Fibroblast of mammary gland (primary cell): Measurements from ENCODE around the gene THSD7B.
"Not testable (repeated sequence)": the region's sequence is repeated elsewhere in the genome, so short reads cannot be mapped to it uniquely, and the experiment has no call there.

Experiments used
- DNase-seq: peaks from one replicate; pipeline ENCODE4 v3.0.0-alpha.2; 2010; ENCODE audit warnings: low read depth
- H3K4me3 ChIP-seq: 2 replicates; pipeline ENCODE4 v1.5.1; 2011; ENCODE audit warnings: low read depth, mild to moderate bottlenecking, low read length, moderate library complexity; ENCODE audit not compliant: control insufficient read depth
- TF ChIP-seq, protein P1 (sequence below): conservative IDR thresholded peaks from 2 replicates; pipeline ENCODE4 v1.5.1; 2011; ENCODE audit warnings: low read depth, low read length, inconsistent platforms; ENCODE audit not compliant: control insufficient read depth, insufficient read depth

Gene THSD7B

DNA sequence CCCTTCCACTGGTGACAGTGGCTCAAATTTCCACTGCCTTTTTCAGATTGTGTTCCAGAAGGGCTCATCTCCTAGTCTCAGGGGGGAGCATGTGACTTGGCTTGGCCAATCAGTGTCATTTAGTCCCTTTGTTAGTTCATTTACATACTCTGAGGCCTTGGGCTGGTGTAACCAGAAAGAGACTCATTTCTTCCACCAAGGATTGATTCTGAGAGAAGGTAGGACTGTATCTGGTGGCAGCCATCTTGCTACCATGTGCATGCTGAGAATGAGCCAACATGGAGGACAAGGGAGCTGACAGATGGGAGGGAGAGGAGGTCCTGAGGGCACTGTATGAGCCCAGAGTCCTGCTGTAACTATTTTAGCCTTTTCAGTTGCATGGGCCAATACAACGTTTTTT, 191.7 kb downstream of the THSD7B start:
- TF ChIP-seq, protein P1, sequence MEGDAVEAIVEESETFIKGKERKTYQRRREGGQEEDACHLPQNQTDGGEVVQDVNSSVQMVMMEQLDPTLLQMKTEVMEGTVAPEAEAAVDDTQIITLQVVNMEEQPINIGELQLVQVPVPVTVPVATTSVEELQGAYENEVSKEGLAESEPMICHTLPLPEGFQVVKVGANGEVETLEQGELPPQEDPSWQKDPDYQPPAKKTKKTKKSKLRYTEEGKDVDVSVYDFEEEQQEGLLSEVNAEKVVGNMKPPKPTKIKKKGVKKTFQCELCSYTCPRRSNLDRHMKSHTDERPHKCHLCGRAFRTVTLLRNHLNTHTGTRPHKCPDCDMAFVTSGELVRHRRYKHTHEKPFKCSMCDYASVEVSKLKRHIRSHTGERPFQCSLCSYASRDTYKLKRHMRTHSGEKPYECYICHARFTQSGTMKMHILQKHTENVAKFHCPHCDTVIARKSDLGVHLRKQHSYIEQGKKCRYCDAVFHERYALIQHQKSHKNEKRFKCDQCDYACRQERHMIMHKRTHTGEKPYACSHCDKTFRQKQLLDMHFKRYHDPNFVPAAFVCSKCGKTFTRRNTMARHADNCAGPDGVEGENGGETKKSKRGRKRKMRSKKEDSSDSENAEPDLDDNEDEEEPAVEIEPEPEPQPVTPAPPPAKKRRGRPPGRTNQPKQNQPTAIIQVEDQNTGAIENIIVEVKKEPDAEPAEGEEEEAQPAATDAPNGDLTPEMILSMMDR = no peak
- no peak for DNase-seq
- H3K4me3 ChIP-seq = no peak overlapping the region

DNA sequence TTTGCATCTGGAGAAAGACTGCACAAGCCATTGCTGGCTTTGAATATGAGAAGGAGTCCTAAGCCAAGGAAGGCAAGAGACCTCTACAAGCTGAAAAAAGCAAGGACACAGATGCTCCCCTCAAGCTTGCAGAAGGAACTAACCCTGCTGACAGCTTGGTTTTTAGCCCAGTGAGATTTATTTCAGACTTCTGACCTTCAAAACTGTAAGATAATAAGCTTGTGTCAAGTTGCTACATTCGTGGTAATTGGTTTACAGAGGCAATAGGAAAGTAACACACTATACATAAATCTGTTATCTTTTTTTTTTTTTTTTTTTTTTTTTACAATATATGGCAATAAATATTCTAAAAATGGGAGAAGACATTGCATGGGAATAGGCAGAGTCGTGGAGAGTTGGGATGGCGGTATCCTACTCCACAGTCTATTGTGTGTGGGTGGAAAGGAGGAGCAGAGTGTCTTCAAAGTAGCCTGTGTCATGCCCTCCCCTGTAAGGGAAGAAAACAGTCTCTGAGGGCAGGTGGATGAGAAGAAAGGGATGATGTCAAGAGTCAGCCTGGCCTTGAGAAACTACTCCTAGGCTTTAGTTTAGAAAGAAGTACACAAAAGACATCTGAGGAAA, 196.9 kb downstream of the THSD7B start:
- H3K4me3 ChIP-seq = no peak overlapping the region
- TF ChIP-seq, protein P1 = no peak
- no peak for DNase-seq

DNA sequence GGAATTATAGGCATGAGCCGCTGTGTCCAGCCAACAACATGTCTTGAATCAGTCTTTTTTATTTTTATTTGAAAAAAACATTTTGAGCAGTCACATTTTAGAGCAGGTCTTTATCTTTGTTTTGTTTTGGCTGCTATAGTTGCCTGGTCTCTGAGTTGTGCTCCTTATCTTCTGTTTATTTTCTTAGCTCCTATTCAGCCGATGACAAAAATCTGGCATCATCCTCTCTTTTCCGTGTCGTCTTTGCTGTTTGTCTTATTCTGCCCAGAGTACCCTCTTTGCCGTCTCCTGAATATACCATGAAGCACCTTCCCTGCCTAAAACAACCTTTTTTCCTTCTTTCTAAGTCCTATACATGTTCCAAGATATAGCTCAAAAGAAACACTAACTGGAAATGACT, 201.1 kb downstream of the THSD7B start:
- TF ChIP-seq, protein P1 = no peak
- no peak for DNase-seq
- no peak overlapping the region for H3K4me3 ChIP-seq

DNA sequence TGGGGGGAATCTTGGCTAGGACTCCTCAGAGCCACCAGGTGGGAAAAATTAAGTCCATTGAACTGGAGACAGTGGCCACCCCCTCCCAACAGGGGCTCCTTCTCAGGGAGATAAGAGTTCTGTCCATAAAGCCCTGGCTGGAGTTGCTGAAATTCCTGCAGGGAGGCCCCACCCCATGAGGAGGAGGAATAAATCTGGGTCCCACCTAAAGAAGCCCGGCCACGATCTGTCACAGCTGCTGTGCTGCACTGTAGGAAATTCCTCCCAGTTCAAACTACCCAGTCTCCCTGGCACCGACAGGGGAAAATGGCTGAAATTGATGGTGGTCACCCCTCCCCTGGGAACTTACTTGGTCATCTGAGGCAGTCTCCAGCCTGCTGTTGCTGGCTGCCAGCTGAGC, 215.0 kb downstream of the THSD7B start:
- TF ChIP-seq, protein P1 = no peak

DNA sequence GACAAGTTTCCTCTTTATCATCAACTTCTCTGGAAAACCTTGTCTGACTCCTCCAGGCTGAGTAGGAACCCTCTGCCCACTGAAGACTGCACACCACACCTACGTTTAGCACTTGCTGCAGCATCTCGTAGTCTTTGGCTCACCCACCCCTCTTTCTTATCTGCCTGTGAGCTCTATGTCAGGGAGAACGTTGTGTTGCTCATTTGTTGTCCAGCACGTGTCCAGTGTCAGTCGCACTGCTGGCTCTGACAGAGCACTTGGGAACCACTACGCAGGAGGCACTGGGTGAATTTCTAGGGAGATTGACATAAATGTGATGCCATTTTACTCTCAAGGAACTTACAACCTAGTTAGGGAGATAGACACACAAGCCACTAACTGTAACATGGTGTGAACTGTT, 216.3 kb downstream of the THSD7B start:
- not testable (repeated sequence) for H3K4me3 ChIP-seq, DNase-seq

More for the DNA sequence above, 215.0 kb downstream of the THSD7B start:
- no peak for DNase-seq
- no peak overlapping the region for H3K4me3 ChIP-seq

DNA sequence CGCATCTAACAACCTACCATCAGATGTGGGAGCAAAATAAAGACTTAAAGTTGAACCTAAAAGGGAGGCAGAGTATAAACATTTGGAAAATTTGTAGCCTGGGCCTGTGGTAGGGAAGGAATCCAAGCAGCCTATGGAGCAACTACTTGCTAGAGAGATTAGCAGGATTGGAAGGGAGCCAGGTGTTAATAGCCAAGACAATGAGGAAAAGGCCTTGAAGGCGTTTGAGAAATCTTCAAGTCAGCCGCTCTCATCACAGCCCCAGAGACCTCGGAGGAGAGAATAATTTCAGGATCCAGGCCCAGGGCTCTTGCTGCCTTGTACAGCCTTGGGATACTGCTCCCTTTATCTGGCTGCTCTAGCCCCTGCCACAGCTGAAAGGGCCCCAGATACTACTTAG, 219.7 kb downstream of the THSD7B start:
- TF ChIP-seq, protein P1 = no peak
- DNase-seq = no peak
- H3K4me3 ChIP-seq = no peak overlapping the region

DNA sequence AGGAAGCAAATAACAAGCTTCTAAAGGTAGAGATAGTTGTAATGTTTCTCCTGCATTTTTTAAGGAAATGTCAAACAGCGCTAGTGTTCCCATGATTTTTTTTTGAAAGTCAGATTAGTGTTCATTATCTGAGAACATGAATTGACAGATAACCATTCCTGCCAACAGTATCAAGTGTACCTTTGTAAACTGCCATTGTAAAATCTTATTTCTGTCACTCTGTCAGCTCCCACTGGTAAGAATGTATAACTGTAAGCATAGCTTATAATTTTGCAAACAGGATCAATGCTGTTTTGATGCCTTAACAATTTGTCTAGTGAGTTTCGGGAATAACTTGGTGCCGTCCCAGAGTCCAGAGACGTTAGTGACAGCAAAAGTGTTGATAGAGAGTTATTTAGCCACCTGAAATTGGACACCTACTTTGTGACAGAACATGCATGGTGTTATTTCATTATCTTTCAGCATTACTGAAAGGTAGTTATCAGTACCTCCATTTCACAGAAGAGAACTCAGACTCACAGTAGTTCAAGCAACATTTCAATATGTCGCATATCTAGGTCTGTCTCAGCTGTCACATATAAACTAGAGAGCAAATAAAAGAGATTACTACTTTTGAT, 221.4 kb downstream of the THSD7B start:
- no peak overlapping the region for H3K4me3 ChIP-seq
- TF ChIP-seq, protein P1 = no peak
- no peak for DNase-seq
